Heart left ventricle (tissue), 16 donors: ENCODE data around the gene LTN1. TPM values are rescaled to one million over a fixed set of nuclear protein-coding genes. Genes with fewer than 3 reads are reported as not detected.

ENCODE experiments used
- ATAC-seq, 4 donors: fragments of 200-7000 bp; cut with Tn5 transposase; one replicate each; pipeline ENCODE4 v1.9.1; 2020 to 2022; ENCODE audit warnings: moderate library complexity in 4 of 4, mild to moderate bottlenecking in 3 of 4, moderate number of reproducible peaks in 1 of 4
- DNase-seq, 5 donors: peaks; one replicate each; pipeline ENCODE4 v3.0.0-alpha.2; 2020
- H3K27ac ChIP-seq, 12 donors: fragments of 200-600 bp; sonication (generic) in 4 of 12; one replicate each; pipeline versions ENCODE4 v1.5.0 to v1.8.0; 2016 to 2022; ENCODE audit warnings: mild to moderate bottlenecking in 2 of 12
- H3K27me3 ChIP-seq, 9 donors: fragments of 200-600 bp; sonication (generic) in 2 of 9; one replicate each; pipeline versions ENCODE4 v1.5.1 to v1.8.0; 2016 to 2022; ENCODE audit warnings: mild to moderate bottlenecking in 3 of 9
- H3K36me3 ChIP-seq, 9 donors: fragments of 200-600 bp; sonication (generic) in 2 of 9; one replicate each; pipeline versions ENCODE4 v1.5.0 to v1.8.0; 2018 to 2022; ENCODE audit warnings: mild to moderate bottlenecking in 2 of 9
- H3K4me1 ChIP-seq, 12 donors: fragments of 200-600 bp; sonication (generic) in 4 of 12; one replicate each; pipeline versions ENCODE4 v1.5.0 to v1.8.0; 2016 to 2022; ENCODE audit warnings: mild to moderate bottlenecking in 3 of 12
- H3K4me3 ChIP-seq, 12 donors: fragments of 200-600 bp; sonication (generic) in 4 of 12; one replicate each; pipeline versions ENCODE4 v1.5.0 to v1.8.0; 2017 to 2022; ENCODE audit warnings: mild to moderate bottlenecking in 9 of 12, moderate library complexity in 4 of 12
- H3K9me3 ChIP-seq, 12 donors: fragments of 200-600 bp; sonication (generic) in 4 of 12; one replicate each; pipeline versions ENCODE4 v1.5.0 to v1.8.0; 2016 to 2022; ENCODE audit warnings: mild to moderate bottlenecking in 1 of 12
- POLR2A ChIP-seq, 2 donors: fragments of 450-650 bp; IDR thresholded peaks; one replicate each; pipeline ENCODE4 v1.6.1; 2017; ENCODE audit warnings: antibody characterized with exemption in 2 of 2, mild to moderate bottlenecking in 2 of 2, moderate library complexity in 2 of 2
- WGBS, 4 donors: extraction: QIAGEN DNeasy Blood & Tissue Kit in 2 of 4; methylation state at CpG; one replicate each; pipeline versions ENCODE4 v1.1.5 to v1.1.7; 2013 to 2018; 5-methylcytosine and 5-hydroxymethylcytosine counted together
- intact Hi-C, 10 donors: fragments of 100-400 bp; cut with DNase I; formaldehyde crosslinking; loops; one replicate each; pipeline versions ENCODE4 v1.11.1 to v1.14.2; 2022
- polyA plus RNA-seq, 2 donors: library from polyadenylated mRNA; stranded (reverse); fragments of 200-250 nt; gene quantifications; one replicate each; pipeline ENCODE4 v1.2.3, GENCODE V29; 2013
- total RNA-seq, 9 donors: library from RNA; depleted of rRNA in 2 of 9; stranded (reverse); fragments of >200 nt in 2 of 9; fragmentation: NEBNext Ultra II Directional in 3 of 9; extraction: Animal tissue kit (Norgen Biotek cat#: 25700) in 3 of 9; gene quantifications; one replicate each; pipeline versions ENCODE4 v1.1.0 to v1.2.4, GENCODE V29; 2016 to 2023
- TF ChIP-seq, protein P1 (sequence below), 12 donors: fragments of 200-600 bp; sonication (generic) in 4 of 12; IDR thresholded peaks; one replicate each; pipeline versions ENCODE4 v1.5.0 to v1.8.0; 2018 to 2022; ENCODE audit warnings: antibody characterized with exemption in 12 of 12, mild to moderate bottlenecking in 5 of 12
- donor health status: ischemic (EF 13 %, LVEDD 7.1; RV severe dilation, severe dysfunction).
- donor health status: healthy with polysubstance abuse.
- donor health status: DM: no; HTN: yes; CAD: no.
- donor health status: DM: no; HTN: no; CAD: no.
- donor health status: ischemic (EF 25% LVEDD 6.9; RV normal size, moderate dysfunction).
- donor health status: ischemic (EF 25% LVEDD 5.7; RV mildly dilated, moderate dysfunction).
- donor health status: healthy.
- donor health status: DM: yes; HTN: yes; CAD: no.
- donor health status: ischemic (EF 35%, LVEDD 5.7; RV mildly dilated, moderate dysfunction).
- donor health status: nonischemic (EF 11% LVEDD 7.7; RV severe dilation, severe dysfunction).
- donor health status: DM: yes; HTN: yes; CAD: no.
- donor health status: PGD.
- donor health status: ischemic (EF 29% LVEDD 5.4; RV normal size, mild dysfunction).
- donor health status: nonischemic (EF 23%, LVEDD 6.1; RV moderate dilation, normal function).

The LTN1 gene
- total and polyA plus RNA-seq, 11 donors = 3.4 to 20.3 (median 15.5) TPM

DNA sequence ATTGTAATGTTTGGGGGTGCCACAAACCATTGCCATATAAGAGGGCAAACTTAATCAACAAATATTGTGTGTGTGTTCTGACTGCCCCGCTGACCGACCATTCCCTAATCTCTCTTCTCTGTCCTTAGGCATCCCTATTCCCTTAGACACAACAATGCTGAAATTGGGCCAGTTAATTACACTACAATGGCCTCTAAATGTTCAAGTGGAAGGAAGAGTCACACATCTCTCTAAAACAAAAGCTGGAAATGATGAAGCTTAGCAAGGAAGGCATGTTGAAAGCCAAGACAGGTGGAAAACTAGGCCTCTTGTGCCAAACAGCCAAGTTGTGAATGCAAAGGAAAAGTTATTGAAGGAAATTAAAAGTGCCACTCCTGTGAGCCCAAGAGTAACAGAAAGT is 30.2 kb downstream of the LTN1 start:
- Histone ChIP-seq H3K36me3 (peaks cover 0 to 100% (median 90%) of the 10 kb centered on the region in 9 donors), H3K4me3 (no peak overlapping the region), H3K9me3 (no peaks in the 10 kb centered on the region), H3K27me3 (no peaks in the 10 kb centered on the region), H3K27ac (peak overlapping the region in 2 of 12 donors; percentile 36 to 58), H3K4me1 (peaks cover 0 to 3% (median 0%) of the 10 kb centered on the region in 12 donors)
- 70 to 86% (median 76%) methylated on average over 2 of the region's 2 CpGs for WGBS, 4 donors
- no peak for DNase-seq
- intact Hi-C loops = no loop called here
- no peak for TF ChIP-seq POLR2A (IDR thresholded peaks at IDR 0.05)
- ATAC-seq = peak in 2 of 4 donors; percentile 34 to 76

DNA sequence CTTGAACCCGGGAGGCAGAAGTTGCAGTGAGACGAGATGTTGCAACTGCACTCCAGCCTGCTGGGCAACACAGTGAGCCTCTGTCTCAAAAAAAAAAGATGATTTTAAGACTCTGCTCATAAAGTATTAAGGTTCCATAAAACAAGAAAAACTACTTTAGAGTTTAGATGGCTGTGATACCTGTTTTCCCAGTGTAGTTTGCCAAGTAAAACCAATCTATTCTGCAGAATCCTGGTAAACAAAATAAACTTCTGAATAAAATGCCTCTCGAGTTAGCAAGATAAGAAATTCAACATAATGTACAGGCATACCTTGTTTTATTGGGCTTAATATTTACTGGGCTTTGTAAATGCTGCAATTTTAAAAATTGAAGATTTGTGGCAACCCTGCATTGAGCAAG is 30.8 kb downstream of the LTN1 start:
- Histone ChIP-seq H3K27me3 (no peaks in the 10 kb centered on the region), H3K9me3 (no peaks in the 10 kb centered on the region), H3K4me3 (no peak overlapping the region), H3K36me3 (peaks cover 0 to 100% (median 90%) of the 10 kb centered on the region in 9 donors), H3K4me1 (peaks cover 0 to 3% (median 0%) of the 10 kb centered on the region in 12 donors), H3K27ac (no peak overlapping the region)
- DNase-seq (no peak), ATAC-seq (no peak)
- intact Hi-C loops = no loop called here
- no peak for TF ChIP-seq POLR2A (IDR thresholded peaks at IDR 0.05)
- TF ChIP-seq, protein P1, sequence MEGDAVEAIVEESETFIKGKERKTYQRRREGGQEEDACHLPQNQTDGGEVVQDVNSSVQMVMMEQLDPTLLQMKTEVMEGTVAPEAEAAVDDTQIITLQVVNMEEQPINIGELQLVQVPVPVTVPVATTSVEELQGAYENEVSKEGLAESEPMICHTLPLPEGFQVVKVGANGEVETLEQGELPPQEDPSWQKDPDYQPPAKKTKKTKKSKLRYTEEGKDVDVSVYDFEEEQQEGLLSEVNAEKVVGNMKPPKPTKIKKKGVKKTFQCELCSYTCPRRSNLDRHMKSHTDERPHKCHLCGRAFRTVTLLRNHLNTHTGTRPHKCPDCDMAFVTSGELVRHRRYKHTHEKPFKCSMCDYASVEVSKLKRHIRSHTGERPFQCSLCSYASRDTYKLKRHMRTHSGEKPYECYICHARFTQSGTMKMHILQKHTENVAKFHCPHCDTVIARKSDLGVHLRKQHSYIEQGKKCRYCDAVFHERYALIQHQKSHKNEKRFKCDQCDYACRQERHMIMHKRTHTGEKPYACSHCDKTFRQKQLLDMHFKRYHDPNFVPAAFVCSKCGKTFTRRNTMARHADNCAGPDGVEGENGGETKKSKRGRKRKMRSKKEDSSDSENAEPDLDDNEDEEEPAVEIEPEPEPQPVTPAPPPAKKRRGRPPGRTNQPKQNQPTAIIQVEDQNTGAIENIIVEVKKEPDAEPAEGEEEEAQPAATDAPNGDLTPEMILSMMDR (IDR thresholded peaks at IDR 0.05) = no peak
- WGBS, 4 donors = 87 to 93% (median 87%) methylated on average over 3 of the region's 3 CpGs

DNA sequence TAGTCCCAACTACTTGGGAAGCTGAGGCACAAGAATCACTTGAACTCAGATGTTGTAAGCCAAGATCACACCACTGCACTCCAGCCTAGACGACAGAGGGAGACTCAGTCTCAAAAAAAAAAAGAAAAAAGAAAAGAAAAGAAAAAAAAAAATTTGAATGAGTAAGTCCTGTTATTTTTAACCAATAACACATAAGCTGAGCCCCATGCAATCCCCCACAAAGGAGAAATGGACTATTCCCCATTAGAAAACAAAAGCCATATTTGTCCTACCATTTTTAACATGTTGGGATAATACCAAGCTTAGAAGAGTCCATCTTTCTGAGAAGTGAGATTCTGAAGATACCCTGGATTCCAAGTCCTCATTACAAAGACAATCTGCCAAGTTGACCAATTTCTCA is 32.4 kb downstream of the LTN1 start:
- no peaks in the 10 kb centered on the region for H3K9me3 ChIP-seq
- no peak for ATAC-seq
- intact Hi-C loops = no loop called here
- 84 to 97% (median 92%) methylated on average over 1 of the region's 1 CpG for WGBS, 4 donors
- H3K27ac ChIP-seq = no peak overlapping the region
- peaks cover 0 to 100% (median 90%) of the 10 kb centered on the region in 9 donors for H3K36me3 ChIP-seq
- no peak overlapping the region for H3K4me3 ChIP-seq
- H3K27me3 ChIP-seq = no peaks in the 10 kb centered on the region
- TF ChIP-seq, protein P1 (IDR thresholded peaks at IDR 0.05) = no peak
- no peak for TF ChIP-seq POLR2A (IDR thresholded peaks at IDR 0.05)
- DNase-seq = no peak
- peaks cover 0 to 3% (median 0%) of the 10 kb centered on the region in 12 donors for H3K4me1 ChIP-seq

DNA sequence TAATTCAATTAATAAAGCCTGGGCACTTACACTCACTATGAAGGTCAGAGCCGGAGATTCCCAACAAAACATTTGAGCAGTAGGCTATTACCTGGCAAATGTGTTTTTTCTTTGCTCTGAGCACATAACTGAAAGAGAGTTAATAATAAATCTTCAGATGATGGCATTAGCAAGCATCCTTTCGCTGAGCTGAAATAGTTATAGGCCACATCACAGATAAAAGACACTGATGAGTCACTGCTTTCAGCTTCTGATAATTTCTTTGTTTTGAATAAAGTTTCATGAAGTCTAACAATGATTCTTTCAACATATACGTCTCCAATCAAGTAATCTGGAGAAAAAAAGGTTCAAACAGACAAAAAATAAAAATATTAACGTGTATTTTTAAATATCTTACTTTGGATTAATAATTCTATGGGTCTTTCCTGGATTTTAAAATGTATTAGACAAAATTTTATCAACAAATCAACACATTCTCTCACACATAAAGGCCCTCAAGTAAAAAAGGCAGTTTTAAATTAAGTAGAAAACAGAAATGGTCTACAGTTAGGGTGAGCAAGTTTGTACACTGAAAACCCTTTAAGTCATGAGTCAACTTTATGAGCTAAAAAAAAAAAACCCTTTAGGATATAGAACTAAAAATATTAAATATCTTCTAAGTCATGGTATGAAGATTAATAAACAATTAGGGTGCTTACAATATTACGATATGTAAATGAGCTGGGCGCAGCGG is 33.1 kb downstream of the LTN1 start:
- no peak for TF ChIP-seq POLR2A (IDR thresholded peaks at IDR 0.05)
- TF ChIP-seq, protein P1 (IDR thresholded peaks at IDR 0.05) = no peak
- DNase-seq (no peak), ATAC-seq (no peak)
- WGBS, 4 donors = 88 to 91% (median 89%) methylated on average over 7 of the region's 7 CpGs
- H3K4me3 ChIP-seq = no peak overlapping the region
- H3K4me1 ChIP-seq = peaks cover 0 to 3% (median 0%) of the 10 kb centered on the region in 12 donors
- no peaks in the 10 kb centered on the region for H3K27me3 ChIP-seq
- intact Hi-C loops = loop anchor here in 1 of 10 donors (10.0 kb wide), 1 partner anchor 1475 kb away; no protein-coding TSS in a partner anchor
- H3K27ac ChIP-seq = no peak overlapping the region
- H3K36me3 ChIP-seq = peaks cover 0 to 100% (median 90%) of the 10 kb centered on the region in 9 donors
- H3K9me3 ChIP-seq = no peaks in the 10 kb centered on the region
